Stimulated activated CD4-positive, alpha-beta T cell treated with anti-CD3 and anti-CD28 coated beads, Interleukin-4, amount 100 ng/mL, for 24 hours (primary cell): ENCODE measurements around the gene MRPL51.

Experiments
- DNase-seq: peaks from one replicate; pipeline ENCODE4 v3.0.0-alpha.2; 2020

Gene MRPL51

GRCh38 chr12:6458281-6459003 is 34.6 kb downstream of the MRPL51 start:
- DNase-seq = no peak

DNA sequence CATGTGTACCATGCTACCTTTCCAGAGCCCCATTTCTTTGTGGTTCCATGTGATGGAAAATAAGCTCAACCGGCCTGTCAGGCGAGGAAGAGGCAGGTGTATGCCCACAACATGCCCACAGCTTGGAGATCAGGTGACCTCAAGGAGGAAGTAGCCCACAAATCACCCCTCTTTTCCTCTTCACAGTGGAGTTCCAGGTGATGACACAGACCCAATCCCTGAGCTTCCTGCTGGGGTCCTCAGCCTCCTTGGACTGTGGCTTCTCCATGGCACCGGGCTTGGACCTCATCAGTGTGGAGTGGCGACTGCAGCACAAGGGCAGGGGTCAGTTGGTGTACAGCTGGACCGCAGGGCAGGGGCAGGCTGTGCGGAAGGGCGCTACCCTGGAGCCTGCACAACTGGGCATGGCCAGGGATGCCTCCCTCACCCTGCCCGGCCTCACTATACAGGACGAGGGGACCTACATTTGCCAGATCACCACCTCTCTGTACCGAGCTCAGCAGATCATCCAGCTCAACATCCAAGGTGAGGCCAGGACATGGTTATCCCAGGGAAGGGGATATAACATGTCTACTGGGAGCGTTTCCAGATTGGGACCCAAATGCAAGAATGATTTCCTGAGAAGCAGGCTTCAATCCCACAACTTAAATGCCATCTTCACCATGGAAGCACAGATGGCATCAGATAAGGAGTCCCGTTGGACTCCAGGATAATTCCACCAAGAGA is 35.7 kb downstream of the MRPL51 start:
- no peak for DNase-seq

- DNase-seq = no peak
These were observed 40.0 kb downstream of the MRPL51 start for GRCh38 chr12:6452944-6453630.

- no peak for DNase-seq
These were observed 40.7 kb downstream of the MRPL51 start for GRCh38 chr12:6452245-6452943.

- DNase-seq = peak; percentile 85
These were observed 41.5 kb downstream of the MRPL51 start, which contains the start of gene TAPBPL for GRCh38 chr12:6451348-6452244. TSS of gene TAPBPL (plus strand) at chr12:6452042. CDS start at chr12:6452249, 207 bp downstream.

- DNase-seq = no peak
These were observed 42.2 kb downstream of the MRPL51 start for GRCh38 chr12:6450869-6451347.

- DNase-seq = no peak
These were observed 42.8 kb downstream of the MRPL51 start for GRCh38 chr12:6450091-6450868.

DNA sequence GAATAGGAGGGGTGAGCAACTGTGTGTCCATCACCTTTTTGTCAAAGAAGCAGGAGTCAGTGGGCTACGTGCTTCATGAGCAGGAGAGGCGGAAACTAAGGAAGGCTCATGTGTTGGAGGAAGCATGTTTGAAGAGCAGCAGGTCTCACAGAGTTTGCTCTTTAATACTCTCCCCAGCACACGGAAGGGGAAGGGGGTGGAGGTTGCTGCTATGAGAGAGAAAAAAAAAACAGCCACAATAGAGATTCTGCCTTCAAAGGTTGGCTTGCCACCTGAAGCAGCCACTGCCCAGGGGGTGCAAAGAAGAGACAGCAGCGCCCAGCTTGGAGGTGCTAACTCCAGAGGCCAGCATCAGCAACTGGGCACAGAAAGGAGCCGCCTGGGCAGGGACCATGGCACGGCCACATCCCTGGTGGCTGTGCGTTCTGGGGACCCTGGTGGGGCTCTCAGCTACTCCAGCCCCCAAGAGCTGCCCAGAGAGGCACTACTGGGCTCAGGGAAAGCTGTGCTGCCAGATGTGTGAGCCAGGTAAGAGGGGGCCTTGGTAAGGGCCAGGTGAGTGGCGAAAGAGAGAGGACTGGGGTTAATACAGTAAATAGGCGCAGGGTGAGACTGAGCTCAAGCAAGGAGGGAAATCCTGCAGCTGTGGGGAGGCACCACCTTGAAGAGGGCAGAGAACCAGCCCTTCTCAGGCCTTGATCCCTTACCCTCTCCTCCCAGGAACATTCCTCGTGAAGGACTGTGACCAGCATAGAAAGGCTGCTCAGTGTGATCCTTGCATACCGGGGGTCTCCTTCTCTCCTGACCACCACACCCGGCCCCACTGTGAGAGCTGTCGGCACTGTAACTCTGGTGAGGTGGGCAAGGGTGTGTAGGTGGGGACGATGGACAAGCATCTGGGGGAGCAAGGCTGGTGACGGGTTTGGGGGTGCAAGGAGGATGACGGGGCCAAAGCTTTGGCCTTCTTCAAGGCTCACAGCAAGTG is 48.1 kb downstream of the MRPL51 start, which contains the start of gene CD27:
Gene CD27, plus strand, starts transcription at position 252 of the 985 bp plus-strand sequence. Its CDS starts 141 bp downstream, at position 393.
- no peak for DNase-seq

DNA sequence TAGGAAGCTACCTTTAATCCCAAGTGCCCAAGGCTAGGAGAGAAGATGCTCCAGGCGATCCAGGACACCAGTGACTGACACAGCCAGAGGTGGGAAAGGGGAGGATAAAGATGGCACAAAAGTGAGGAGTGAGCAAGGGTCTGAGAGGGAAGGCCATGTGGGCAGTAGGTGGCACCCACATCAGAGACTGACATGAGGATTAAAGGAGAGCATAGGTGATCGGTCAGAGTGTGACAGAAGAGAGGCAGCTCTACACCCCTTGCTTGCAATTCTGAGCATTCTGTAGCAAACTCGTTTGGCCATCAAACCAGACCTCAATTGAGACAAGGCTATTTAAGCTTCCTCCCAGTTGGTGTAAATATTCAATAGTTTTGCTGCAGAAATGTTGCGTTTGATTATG is 49.0 kb downstream of the MRPL51 start:
- DNase-seq = no peak

DNA sequence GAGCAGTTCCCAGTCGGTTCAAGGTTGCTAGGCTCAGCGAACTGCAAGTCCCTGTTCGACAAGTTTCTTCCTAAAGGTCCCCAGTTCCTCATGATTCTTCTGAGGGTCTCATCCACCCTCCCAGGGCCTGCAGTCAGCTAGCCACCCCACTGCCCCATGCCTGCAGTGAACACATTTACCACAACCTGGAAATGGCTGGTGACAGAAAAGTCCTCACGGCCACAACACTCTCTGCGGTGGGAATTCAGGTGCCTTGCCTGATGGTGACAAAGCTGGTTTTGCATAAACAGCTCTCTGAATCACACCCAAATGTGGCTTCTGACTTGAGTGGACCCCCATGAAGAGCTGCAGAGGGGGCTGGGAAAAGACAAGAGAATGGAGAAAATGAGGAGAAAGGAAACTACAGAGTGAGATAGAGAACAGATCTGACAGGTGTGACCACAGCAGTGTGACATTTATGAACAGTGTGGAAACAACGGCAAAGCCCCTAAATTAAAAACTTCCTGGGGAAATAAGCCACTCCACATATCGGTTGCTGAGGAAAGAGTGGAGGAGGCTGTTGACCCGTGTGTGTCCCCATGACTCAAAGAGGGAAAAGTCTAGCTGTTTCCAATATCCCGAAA is 49.6 kb downstream of the MRPL51 start:
- peak; percentile 70 for DNase-seq

- no peak for DNase-seq
These were observed 50.2 kb downstream of the MRPL51 start for GRCh38 chr12:6442836-6443235.
